DOHH2 (cell line): ENCODE data around the gene MAP3K20.

Experiments
- EZH2phosphoT487 ChIP-seq: fragments of 200-600 bp; sonication (generic); IDR thresholded peaks from 2 replicates; pipeline ENCODE4 v1.6.1; 2017; ENCODE audit warnings: borderline replicate concordance, mild to moderate bottlenecking, antibody characterized with exemption, low read length, moderate library complexity, mixed read lengths
- TF ChIP-seq, protein P1 (sequence below): fragments of 200-600 bp; sonication (generic); IDR thresholded peaks from one replicate; pipeline ENCODE4 v1.5.1; 2014; ENCODE audit warnings: antibody characterized with exemption, mild to moderate bottlenecking, low read depth, low read length; ENCODE audit not compliant: poor library complexity, severe bottlenecking

- TF ChIP-seq, protein P1, sequence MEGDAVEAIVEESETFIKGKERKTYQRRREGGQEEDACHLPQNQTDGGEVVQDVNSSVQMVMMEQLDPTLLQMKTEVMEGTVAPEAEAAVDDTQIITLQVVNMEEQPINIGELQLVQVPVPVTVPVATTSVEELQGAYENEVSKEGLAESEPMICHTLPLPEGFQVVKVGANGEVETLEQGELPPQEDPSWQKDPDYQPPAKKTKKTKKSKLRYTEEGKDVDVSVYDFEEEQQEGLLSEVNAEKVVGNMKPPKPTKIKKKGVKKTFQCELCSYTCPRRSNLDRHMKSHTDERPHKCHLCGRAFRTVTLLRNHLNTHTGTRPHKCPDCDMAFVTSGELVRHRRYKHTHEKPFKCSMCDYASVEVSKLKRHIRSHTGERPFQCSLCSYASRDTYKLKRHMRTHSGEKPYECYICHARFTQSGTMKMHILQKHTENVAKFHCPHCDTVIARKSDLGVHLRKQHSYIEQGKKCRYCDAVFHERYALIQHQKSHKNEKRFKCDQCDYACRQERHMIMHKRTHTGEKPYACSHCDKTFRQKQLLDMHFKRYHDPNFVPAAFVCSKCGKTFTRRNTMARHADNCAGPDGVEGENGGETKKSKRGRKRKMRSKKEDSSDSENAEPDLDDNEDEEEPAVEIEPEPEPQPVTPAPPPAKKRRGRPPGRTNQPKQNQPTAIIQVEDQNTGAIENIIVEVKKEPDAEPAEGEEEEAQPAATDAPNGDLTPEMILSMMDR = no peak
- no peak for TF ChIP-seq EZH2phosphoT487
Measured at GRCh38 chr2:173264151-173264550, 188.5 kb downstream of the MAP3K20 start.
